Stomach (tissue), 9 donors: ENCODE results near the gene ASXL2. TPM values are rescaled to one million over a fixed set of nuclear protein-coding genes. Genes with fewer than 3 reads are reported as not detected.

ENCODE experiments used
- DNase-seq, 2 donors: peaks; one replicate each; pipeline versions ENCODE4 v3.0.0 to v3.0.0-alpha.2; 2013 to 2019
- H3K27ac ChIP-seq, 5 donors: fragments of 200-600 bp in 4 of 5; sonication (generic) in 4 of 5; one replicate each; pipeline ENCODE4 v1.5.1; 2013 to 2019; ENCODE audit warnings: mild to moderate bottlenecking in 1 of 5, moderate library complexity in 1 of 5
- H3K27me3 ChIP-seq, 3 donors: fragments of 200-600 bp; sonication (generic); one replicate each; pipeline ENCODE4 v1.5.1; 2017 to 2019; ENCODE audit warnings: mixed run types in 1 of 3
- H3K36me3 ChIP-seq, 4 donors: fragments of 200-600 bp; sonication (generic); 1 replicate in 3 of 4; 2 replicates in 1 of 4; pipeline ENCODE4 v1.5.1; 2016 to 2019
- H3K4me1 ChIP-seq, 4 donors: fragments of 200-600 bp; sonication (generic); one replicate each; pipeline ENCODE4 v1.5.1; 2016 to 2019
- H3K4me3 ChIP-seq, 4 donors: fragments of 200-600 bp; sonication (generic) in 3 of 4; one replicate each; pipeline ENCODE4 v1.5.1; 2016 to 2019; ENCODE audit warnings: mild to moderate bottlenecking in 1 of 4
- H3K9me3 ChIP-seq, 4 donors: fragments of 200-600 bp; sonication (generic); one replicate each; pipeline ENCODE4 v1.5.1; 2016 to 2019
- CTCF ChIP-seq, 7 experiments: fragments of 450-650 bp in 4 of 7; fragments of 200-600 bp in 3 of 7; sonication (generic) in 3 of 7; IDR thresholded peaks; one replicate each; pipeline ENCODE4 v1.5.1; 2016 to 2019; ENCODE audit warnings: antibody characterized with exemption in 7 of 7, control low read depth in 2 of 7, mild to moderate bottlenecking in 1 of 7
- EP300 ChIP-seq: sonication (generic); formaldehyde crosslinking; IDR thresholded peaks from one replicate; pipeline ENCODE4 v1.6.1; 2017; ENCODE audit warnings: antibody characterized with exemption
- POLR2A ChIP-seq, 4 donors: fragments of 450-650 bp; IDR thresholded peaks; one replicate each; pipeline ENCODE4 v1.6.1; 2016; ENCODE audit warnings: antibody characterized with exemption in 4 of 4, control low read depth in 2 of 4, mild to moderate bottlenecking in 1 of 4, moderate library complexity in 1 of 4
- POLR2AphosphoS5 ChIP-seq, 3 donors: sonication (generic); formaldehyde crosslinking; IDR thresholded peaks; one replicate each; pipeline ENCODE4 v1.6.1; 2016; ENCODE audit warnings: antibody characterized with exemption in 3 of 3
- WGBS, 5 donors: extraction: QIAGEN DNeasy Blood & Tissue Kit in 3 of 5; methylation state at CpG; one replicate each; pipeline versions ENCODE4 v1.1.5 to v1.1.7; 2013 to 2018; 5-methylcytosine and 5-hydroxymethylcytosine counted together
- intact Hi-C: fragments of 100-400 bp; cut with DNase I; formaldehyde crosslinking; loops from one replicate; pipeline ENCODE4 v1.15.1; 2023; ENCODE audit warnings: low total_unique reads
- polyA plus RNA-seq, 3 donors: library from polyadenylated mRNA; stranded (reverse); fragments of 200-250 nt; gene quantifications; one replicate each; pipeline ENCODE4 v1.2.3, GENCODE V29; 2013
- total RNA-seq, 5 donors: library from RNA; depleted of rRNA; stranded (reverse); fragments of >200 nt; gene quantifications; one replicate each; pipeline versions ENCODE4 v1.1.0 to v1.2.3, GENCODE V29; 2014 to 2016
- donor health status: healthy with polysubstance abuse.
- donor health status: Bipolar disorder and iron deficiency.
- donor health status: healthy.

The ASXL2 gene
- total and polyA plus RNA-seq, 8 donors: 1.6 to 26.5 (median 12.8) TPM

- intact Hi-C loops: no loop called here
- no peaks in the 10 kb centered on the region for H3K9me3 ChIP-seq
Observed at GRCh38 chr2:25877431-25878360, 591 bp downstream of the ASXL2 start.

GRCh38 chr2:25872134-25872533 lies 6.2 kb downstream of the ASXL2 start:
- H3K36me3 ChIP-seq: peaks cover 0 to 35% (median 33%) of the 10 kb centered on the region in 4 donors
- TF ChIP-seq POLR2A (IDR thresholded peaks at IDR 0.05) (no peak), CTCF (IDR thresholded peaks at IDR 0.05) (no peak), POLR2AphosphoS5 (IDR thresholded peaks at IDR 0.05) (no peak), EP300 (no peak)
- H3K27ac ChIP-seq: no peak overlapping the region
- H3K4me3 ChIP-seq: no peak overlapping the region
- no peaks in the 10 kb centered on the region for H3K9me3 ChIP-seq
- DNase-seq: no peak
- intact Hi-C loops: no loop called here
- H3K4me1 ChIP-seq: peaks cover 10 to 53% (median 31%) of the 10 kb centered on the region in 4 donors
- WGBS, 5 donors: 93 to 99% (median 97%) methylated on average over 5 of the region's 5 CpGs
- no peaks in the 10 kb centered on the region for H3K27me3 ChIP-seq

More at GRCh38 chr2:25877431-25878360, 591 bp downstream of the ASXL2 start:
- no peak for TF ChIP-seq EP300
- TF ChIP-seq POLR2AphosphoS5 (IDR thresholded peaks at IDR 0.05): peak in 1 of 3 donors; percentile 3
- Histone ChIP-seq H3K27ac (peak overlapping the region; percentile 88 to 98 (median 96)), H3K36me3 (peaks cover 0 to 14% (median 12%) of the 10 kb centered on the region in 4 donors), H3K4me3 (peak overlapping the region; percentile 70 to 96 (median 80)), H3K27me3 (peaks cover 0 to 10% (median 0%) of the 10 kb centered on the region in 3 donors), H3K4me1 (peaks cover 12 to 47% (median 25%) of the 10 kb centered on the region in 4 donors)
- WGBS, 5 donors: 0 to 1% (median 0%) methylated on average over 36 to 64 of the region's 64 CpGs
- DNase-seq: peak; percentile 49 to 86

- no peak for DNase-seq
- intact Hi-C loops: no loop called here
- H3K27ac ChIP-seq: no peak overlapping the region
- H3K27me3 ChIP-seq: no peaks in the 10 kb centered on the region
- peaks cover 0 to 24% (median 21%) of the 10 kb centered on the region in 4 donors for H3K36me3 ChIP-seq
- 73 to 91% (median 86%) methylated on average over 5 of the region's 5 CpGs for WGBS, 5 donors
- no peaks in the 10 kb centered on the region for H3K9me3 ChIP-seq
- TF ChIP-seq POLR2AphosphoS5 (IDR thresholded peaks at IDR 0.05): no peak
- TF ChIP-seq CTCF (IDR thresholded peaks at IDR 0.05): no peak
- no peak for TF ChIP-seq POLR2A (IDR thresholded peaks at IDR 0.05)
- no peak for TF ChIP-seq EP300
- H3K4me3 ChIP-seq: no peak overlapping the region
- H3K4me1 ChIP-seq: peaks cover 0 to 15% (median 7%) of the 10 kb centered on the region in 4 donors
Observed at GRCh38 chr2:25867396-25868003, 10.8 kb downstream of the ASXL2 start.

- no peak overlapping the region for H3K4me3 ChIP-seq
- H3K9me3 ChIP-seq: no peaks in the 10 kb centered on the region
- intact Hi-C loops: no loop called here
- H3K36me3 ChIP-seq: peaks cover 0 to 17% (median 10%) of the 10 kb centered on the region in 4 donors
- whole genome bisulfite sequencing, 5 donors: 91 to 98% (median 96%) methylated on average over 7 to 9 of the region's 9 CpGs
- peaks cover 4 to 52% (median 22%) of the 10 kb centered on the region in 4 donors for H3K4me1 ChIP-seq
- H3K27me3 ChIP-seq: no peaks in the 10 kb centered on the region
- no peak overlapping the region for H3K27ac ChIP-seq
- no peak for TF ChIP-seq POLR2AphosphoS5 (IDR thresholded peaks at IDR 0.05)
- TF ChIP-seq POLR2A (IDR thresholded peaks at IDR 0.05): no peak
- TF ChIP-seq EP300: no peak
- no peak for DNase-seq
Observed at GRCh38 chr2:25856377-25856776, 21.9 kb downstream of the ASXL2 start.

DNA sequence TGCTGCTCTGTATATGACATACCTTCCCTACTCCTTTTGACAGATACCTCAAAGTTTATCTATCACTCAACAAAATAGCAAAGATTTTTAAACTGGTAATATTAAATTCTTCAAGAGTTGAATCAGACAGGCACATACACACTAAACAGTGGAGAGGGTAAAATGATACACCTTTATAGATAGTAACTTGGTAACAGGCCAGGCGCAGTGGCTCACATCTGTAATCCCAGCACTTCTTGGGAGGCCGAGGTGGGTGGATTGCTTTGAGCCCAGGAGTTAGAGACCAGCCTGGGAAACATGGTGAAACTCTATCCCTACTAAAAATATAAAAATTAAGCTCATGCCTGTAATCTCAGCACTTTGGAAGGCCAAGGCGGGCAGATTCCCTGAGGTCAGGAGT lies 23.2 kb downstream of the ASXL2 start:
- peaks cover 5 to 53% (median 27%) of the 10 kb centered on the region in 4 donors for H3K4me1 ChIP-seq
- H3K27me3 ChIP-seq: no peaks in the 10 kb centered on the region
- peaks cover 0 to 17% (median 10%) of the 10 kb centered on the region in 4 donors for H3K36me3 ChIP-seq
- TF ChIP-seq POLR2A (IDR thresholded peaks at IDR 0.05): no peak
- TF ChIP-seq CTCF (IDR thresholded peaks at IDR 0.05): no peak
- TF ChIP-seq POLR2AphosphoS5 (IDR thresholded peaks at IDR 0.05): no peak
- no peak for TF ChIP-seq EP300
- intact Hi-C loops: no loop called here
- 88 to 100% (median 96%) methylated on average over 3 of the region's 3 CpGs for WGBS, 5 donors
- no peak overlapping the region for H3K4me3 ChIP-seq
- no peak for DNase-seq
- H3K9me3 ChIP-seq: no peaks in the 10 kb centered on the region
- no peak overlapping the region for H3K27ac ChIP-seq
